NCI-H128 (cell line): ENCODE results near the gene LIMS4.
"Not testable (repeated sequence)": the region's sequence is repeated elsewhere in the genome, so short reads cannot be mapped to it uniquely, and the experiment has no call there.

ENCODE experiments used
- DNase-seq: peaks from one replicate; lab custom pipeline; 2025; ENCODE audit not compliant: unreplicated experiment; lab: John Stamatoyannopoulos, UW

LIMS4 gene, protein sequence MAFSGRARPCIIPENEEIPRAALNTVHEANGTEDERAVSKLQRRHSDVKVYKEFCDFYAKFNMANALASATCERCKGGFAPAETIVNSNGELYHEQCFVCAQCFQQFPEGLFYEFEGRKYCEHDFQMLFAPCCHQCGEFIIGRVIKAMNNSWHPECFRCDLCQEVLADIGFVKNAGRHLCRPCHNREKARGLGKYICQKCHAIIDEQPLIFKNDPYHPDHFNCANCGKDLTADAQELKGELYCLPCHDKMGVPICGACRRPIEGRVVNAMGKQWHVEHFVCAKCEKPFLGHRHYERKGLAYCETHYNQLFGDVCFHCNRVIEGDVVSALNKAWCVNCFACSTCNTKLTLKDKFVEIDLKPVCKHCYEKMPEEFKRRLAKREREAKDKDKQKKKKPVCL

DNA sequence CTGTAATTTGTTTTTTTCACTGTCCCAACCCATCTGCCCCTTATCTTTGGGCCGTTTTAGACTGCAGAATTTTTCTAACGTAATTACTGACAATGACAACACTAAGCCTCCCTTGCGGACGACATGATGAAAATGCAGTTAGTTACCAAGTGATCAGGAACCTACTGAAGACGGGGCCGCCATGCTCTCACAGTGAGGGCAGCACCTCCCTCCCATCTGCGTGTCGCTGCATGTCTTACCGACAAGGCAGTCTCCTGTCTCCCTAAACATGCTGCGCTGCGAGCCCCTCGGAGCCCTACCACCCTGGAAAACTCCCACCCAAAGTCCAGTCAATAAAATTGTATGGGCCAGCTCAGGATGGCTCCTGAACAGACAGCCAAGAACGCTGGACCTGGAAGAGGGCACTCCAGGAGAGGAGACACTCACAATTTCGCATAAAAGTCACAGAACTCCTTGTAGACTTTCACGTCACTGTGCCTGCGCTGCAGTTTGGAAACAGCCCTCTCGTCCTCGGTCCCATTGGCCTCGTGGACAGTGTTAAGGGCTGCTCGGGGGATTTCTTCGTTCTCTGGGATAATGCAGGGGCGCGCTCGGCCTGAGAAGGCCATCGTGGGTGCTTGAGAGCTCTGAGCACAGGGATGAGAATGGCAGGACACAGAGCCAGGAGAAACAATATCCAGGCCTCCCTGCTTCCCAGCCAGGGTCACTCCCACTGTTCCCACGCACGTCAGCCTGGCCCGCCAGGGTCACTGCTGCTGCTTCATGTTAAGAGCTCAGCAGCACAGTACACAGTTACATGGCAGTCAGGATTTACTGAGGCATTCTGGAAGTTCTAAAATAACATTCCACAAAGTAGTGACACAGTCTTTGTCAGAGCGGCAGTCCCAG is at the start of gene LIMS4:
LIMS4 (minus strand) TSS at position 646 of the 888 bp plus-strand sequence; CDS start at position 608, 38 bp downstream.
- not testable (repeated sequence) for DNase-seq

DNA sequence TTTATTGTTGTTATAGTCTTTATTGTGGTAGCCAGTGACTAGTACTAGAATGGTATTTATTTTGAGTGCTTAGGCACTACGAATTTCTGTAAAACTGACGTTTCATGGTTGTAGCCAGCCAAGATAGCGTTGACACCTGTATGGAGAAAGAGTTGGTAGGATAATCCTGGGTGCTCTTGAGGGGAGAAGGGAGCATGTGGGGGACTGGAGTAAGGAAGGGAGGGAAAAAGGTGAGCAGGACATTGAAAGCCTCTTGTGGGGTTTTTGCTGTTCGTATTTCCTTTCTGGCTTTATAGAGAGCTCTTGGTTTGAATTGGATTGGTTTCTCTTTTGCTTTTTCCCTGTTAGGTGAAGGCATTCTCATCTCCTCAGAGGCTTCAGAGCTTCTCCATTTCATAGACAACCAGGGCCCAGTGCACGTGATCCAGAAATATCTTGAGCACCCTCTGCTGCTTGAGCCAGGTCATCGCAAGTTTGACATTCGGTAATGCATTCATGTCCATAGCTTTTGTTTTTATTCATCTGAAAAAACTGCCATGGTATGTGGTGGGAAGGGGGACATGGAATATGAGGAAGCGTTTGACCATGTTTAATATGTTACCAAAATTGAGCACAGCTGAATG is 27.2 kb upstream of the LIMS4 start:
- DNase-seq: not testable (repeated sequence)

DNA sequence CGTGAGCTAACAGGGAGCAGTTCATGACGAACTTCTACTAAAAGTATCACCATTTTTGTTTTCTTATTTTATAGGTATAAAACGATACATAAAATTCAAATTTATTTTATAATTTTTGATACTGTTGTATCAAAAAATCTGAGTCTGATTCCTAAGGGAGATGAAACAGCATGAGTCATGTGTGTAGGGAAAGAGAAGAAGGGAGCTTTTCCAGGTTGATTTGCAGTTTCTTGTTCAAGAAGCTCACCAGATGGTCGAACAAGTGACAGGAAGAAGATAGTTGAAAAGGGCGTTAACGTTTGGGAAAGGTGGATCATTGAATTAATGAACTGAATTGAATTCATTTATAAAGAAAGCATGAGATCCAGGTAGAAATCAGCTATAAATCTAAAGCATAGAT is 23.4 kb upstream of the LIMS4 start:
- DNase-seq: not testable (repeated sequence)

DNA sequence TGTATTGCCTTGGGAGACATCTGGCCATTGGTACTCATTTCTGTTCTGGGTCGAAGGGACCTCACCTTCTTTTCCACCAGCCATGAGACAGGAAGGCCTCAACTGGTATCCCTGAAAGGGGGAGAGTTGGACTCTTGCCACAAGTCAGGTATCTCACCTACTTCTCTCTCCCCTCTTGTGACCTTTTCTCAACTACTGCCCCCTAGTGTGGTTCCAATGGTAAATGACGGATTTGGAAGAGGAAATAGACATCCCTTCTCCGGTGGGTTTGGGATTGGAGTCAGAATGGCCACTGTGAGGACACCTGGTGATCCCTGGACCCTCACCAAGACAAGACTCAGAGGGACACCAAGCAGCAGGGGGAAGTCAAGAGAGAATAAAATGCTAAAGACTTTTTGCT is 21.9 kb upstream of the LIMS4 start:
- DNase-seq: not testable (repeated sequence)

DNA sequence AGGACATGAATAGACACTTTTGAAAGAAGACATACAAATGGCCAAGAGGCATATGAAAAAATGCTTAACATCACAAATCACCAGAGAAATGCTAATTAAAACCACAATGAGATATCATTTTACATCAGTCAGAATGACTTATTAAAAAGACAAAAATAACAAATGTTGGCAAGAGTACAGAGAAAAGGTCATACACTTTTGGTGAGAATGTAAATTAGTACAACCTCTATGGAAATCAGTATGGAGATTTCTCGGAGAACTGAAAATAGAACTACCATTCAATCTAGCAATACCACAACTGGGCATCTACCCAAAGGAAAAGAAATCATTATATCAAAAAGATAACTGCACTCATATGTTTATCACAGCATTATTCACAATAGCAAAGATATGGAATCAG is 16.4 kb upstream of the LIMS4 start:
- DNase-seq: not testable (repeated sequence)

DNA sequence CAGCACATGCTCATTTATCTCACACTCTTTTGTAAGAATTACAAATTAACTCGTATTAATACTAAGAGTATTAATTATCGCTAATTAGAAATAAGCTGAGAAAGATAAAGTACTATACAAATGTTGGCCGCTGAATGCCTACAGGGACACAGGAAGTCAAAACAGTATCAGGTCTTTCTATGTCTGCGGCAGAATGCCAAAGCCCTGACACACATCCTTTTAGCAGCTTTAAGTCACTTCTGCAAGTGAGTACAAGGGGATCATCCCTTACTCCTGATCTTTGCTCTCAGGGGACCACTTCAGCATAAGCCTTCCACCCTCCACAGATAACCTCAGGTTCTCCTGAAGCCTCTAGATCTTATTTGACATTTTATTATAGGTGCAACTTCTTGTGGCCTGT is 10.1 kb upstream of the LIMS4 start:
- not testable (repeated sequence) for DNase-seq

DNA sequence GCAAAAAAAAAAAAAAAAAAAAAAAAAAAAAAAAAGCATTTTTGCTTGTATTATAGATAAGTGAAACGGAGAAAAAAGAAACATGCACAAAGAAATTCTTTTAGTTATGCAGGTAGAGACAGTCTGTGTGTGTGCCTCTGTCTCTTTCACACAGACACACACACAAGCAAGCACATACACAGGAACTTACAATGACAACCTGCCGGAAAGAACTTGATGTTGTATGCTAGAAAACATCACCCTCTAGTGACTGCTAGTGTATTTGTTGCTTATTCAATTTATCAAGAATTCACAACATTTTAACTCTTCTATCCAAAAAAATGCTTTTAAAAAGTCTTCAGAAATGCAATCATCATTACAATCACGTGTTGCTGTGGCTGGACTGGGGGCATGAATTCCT is 8.6 kb upstream of the LIMS4 start:
- not testable (repeated sequence) for DNase-seq

DNA sequence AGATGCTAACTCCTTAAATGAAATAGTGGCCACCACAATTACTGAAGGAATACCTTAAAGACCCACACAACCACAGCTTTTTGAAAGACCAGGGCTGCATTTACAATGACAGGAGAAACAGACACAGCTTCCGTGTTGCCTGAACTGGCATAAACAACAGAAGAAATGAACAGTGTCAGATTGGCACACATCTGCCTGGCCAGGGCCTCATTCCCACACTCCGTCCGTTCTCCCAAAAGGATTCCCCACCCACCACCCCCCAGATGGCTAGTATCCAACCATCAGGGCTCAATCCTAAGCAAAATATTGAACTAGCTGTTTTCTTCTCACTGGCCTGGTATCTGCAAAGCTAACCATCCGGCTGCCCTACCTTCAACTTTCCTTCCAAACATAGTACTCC is 7.5 kb upstream of the LIMS4 start:
- DNase-seq: not testable (repeated sequence)

DNA sequence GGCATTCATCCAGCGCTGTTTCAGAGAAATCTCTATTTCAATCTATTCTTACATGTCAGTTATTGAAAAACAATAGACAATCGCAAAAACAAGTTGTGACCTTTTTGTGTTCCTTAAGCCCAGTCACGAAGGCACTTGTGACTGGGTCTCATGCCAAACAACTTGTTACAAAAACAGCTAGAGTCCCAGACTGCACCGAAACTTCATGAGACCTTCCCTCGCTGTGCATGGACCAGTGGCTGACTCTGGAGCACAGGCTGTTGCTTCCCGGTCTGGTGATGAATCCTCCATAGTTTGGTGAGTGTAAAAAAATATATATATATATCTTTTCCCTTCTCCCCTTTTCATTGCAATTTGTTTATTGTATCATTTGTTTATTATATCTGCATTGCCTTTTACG is 4.8 kb upstream of the LIMS4 start:
- DNase-seq: not testable (repeated sequence)

DNA sequence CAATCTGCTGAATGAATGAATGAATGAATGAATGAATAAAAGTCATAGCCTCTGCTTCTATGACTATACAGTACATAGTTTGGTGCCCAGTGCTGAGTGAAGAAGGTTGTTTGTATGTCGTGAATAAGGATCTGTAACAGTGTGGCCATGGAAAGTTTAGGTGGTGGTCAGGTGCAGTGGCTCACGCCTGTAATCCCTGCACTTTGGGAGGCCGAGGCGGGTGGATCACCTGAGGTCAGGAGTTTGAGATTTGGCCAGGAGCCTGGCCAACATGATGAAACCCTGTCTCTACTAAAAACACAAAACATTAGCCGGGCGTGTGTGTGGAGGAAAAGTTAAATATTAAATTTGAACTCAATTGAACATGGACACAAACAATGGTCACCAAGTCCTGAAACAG is 4.3 kb upstream of the LIMS4 start:
- DNase-seq: not testable (repeated sequence)

DNA sequence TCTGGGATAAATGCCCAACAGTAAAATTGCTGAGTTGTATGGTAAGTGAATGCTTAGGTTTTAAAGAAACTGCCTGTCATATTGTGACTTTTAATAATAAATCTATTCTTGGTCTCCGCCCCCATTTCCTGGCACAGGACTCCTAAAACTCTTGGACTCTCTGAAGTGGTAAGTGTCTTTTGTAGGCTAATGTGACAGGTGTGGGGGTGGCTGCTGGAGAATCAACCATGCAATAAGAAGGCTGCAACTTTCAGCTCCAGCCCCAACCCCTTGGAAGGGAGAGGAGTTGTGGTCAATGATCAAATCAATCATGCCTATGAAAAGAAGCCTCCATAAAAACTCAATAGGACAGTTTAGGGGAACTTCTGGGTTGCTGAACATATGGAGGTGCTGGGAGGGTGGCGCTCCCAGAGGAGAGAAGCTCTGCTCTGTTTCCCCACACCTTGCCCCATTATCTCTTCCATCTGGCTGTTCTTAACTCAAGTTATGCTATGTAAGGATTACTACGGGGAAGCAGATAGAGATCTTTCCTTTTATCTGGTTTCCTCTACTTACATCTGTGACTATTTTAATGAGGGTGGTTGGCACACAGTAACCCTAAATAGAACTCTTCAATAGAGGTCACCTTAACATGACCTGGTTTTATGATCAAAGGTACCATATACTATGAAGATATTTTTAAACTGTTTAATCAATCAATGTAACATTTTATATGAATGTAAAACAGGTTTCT is 3.2 kb upstream of the LIMS4 start:
- DNase-seq: not testable (repeated sequence)

DNA sequence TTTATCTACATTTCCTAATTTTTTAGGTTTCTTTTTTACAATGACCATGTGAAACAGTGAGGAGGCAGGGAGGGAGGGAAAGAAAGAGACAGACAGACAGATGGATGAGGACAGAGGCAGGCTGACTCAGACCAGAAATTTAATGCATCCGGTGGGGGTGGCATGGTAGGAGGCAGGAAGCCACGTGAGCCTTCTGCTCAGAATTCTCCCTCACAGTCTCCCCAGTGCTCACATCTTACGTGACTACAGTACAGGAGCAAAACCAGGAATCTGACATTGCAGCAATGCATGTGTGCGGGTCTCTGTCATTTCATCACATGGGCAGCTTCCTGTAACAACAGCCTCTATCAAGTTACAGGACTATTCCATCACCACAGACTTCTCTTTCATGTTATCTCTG is 2.3 kb upstream of the LIMS4 start:
- not testable (repeated sequence) for DNase-seq

DNA sequence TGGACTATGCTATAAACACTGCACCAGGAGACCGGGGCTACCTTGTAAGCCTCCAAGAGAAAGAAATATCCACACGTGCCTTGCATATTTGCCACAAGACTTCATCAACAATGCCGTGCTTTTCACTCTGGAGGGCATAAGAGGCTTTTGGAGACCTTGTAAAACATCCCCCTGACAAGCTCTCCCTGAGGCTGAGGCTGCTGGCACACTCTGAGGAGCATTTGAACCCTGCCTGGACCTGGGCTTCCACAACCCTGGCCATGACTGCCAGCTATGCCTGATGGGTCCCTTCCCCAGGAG is 393 bp upstream of the LIMS4 start:
- DNase-seq: not testable (repeated sequence)

DNA sequence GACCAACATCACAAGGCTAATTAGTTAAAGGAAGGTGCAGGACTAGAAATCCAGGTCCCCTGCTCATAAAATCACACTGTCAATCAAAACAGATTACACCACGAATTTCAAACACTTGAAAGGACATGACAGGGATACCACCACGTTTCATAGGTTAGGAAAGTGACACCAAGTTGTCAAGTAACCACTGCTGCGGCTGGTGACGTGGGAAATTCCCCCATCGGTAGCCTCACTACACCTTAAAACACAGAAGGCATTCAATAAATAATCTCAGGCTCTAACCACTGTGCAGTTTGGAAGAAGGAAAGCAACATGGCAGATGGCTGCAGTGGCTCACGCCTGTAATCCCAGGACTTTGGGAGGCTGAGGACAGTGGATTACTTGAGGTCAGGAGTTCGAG is 3.7 kb downstream of the LIMS4 start:
- DNase-seq: not testable (repeated sequence)

DNA sequence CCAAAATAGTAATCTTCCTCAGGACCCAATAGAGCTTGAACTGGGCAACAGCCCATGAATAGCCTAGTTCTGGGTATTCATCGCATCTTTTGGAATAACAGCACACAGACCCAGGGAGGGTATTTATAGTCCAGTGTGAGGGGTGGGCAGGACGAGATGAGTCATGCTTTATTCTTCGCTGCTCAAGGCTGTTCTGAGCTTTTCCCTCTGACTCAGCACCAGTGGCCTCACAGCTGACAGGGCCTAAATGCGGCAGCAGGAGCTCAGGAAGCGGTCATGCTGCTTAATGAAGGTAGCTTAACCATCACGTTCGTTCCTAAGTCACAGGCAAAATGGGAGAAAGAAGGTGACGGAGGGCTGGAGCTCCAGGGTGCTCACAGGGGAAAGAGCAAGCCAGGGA is 7.3 kb downstream of the LIMS4 start:
- DNase-seq: not testable (repeated sequence)

DNA sequence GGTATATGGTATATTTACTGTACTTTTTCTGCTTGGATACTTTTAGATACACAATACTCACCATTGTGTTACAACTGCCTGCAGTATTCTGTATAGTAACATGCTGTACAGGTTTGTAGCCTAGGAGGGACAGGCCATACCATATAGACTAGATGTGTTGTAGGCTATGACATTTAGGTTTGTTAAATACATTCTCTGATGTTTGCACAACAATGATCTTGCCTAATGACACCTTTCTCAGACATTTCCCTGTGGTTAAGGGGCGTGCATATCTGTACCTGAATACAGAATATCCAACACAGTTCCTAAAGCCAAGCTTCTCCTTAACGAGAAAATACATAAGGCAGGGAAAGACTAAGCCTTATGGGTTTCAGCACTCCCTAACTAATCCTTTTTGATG is 10.2 kb downstream of the LIMS4 start:
- not testable (repeated sequence) for DNase-seq

DNA sequence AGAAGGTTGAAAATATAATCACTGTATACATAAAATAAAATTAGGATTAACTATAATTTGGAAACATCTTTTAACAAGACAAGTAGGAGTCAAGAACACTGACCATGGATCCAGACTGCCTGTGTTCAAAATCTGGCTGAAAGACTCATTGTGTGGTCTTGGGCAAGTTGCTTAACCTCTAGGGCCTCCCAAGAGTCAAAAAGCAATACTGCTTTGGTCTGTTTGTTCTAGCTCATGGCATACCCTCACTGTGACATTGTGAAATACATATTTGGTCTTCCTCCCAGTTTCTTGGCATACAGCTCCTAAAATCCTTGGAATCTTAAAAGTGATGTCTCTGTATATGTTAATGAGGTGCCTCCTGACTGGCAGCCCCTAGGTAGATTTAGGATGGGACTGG is 12.3 kb downstream of the LIMS4 start:
- not testable (repeated sequence) for DNase-seq

DNA sequence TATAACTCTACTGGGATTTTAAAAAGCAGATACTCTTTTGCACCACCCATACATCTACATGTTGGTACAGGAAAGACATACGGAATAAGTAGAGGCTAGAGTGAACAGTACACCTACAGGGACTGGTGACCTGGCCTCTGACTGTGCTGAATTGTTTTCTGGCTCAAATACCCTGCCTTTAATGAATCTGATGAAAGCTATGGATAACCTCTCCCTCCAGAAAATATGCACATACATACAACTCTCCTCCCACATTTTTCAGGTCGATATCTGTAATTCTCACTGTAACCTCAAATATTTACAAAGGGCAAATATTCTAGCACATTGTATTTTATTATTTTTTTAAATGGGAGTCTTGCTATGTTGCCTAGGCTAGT is 15.4 kb downstream of the LIMS4 start:
- not testable (repeated sequence) for DNase-seq

DNA sequence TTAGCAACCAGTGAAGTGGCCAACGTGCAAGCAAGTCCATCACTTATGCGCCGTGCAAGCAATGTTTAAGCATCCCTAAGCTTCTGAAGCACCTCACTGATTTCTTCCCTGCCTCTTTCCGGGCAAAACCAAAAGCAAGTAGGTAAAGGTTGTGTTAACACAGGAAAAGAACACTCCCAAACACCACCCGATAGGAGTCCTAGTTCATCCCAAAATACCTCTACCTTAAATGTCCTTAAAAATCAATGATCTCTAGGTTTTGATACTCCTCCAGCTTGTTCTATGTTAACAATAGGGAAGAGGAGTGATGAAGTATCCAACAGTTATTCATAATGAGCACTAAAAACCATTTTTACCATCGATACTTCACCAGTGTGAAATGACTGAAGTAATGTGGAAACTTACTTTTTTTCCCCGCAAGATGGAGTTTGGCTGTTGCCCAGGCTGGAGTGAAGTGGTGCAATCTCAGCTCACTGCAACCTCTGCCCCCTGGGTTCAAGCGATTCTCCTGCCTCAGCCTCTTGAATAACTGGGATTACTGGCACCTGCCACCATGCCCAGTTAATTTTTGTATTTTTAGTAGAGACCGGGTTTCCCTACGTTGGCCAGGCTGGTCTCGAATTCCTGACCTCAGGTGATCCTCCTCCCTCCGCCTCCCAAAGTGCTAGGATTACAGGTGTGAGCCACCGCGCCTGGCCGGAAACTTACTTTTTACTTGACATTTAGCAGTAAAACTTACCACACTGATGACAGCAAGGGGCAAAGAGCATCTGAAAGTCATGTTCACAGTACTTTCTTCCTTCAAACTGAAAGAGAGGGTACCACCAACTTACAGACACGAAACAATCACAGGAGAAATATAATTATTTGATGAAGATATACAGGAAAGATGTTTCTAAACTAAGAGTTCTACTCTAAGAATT is 16.1 kb downstream of the LIMS4 start:
- DNase-seq: not testable (repeated sequence)
